HG03378 (cell line): ENCODE results near the gene ZNF638.

ENCODE experiments used
- ATAC-seq: cut with Tn5 transposase; IDR thresholded peaks from one replicate; pipeline ENCODE4 v1.9.1; 2021; ENCODE audit warnings: mild to moderate bottlenecking, moderate library complexity; ENCODE audit not compliant: unreplicated experiment

The ZNF638 gene

DNA sequence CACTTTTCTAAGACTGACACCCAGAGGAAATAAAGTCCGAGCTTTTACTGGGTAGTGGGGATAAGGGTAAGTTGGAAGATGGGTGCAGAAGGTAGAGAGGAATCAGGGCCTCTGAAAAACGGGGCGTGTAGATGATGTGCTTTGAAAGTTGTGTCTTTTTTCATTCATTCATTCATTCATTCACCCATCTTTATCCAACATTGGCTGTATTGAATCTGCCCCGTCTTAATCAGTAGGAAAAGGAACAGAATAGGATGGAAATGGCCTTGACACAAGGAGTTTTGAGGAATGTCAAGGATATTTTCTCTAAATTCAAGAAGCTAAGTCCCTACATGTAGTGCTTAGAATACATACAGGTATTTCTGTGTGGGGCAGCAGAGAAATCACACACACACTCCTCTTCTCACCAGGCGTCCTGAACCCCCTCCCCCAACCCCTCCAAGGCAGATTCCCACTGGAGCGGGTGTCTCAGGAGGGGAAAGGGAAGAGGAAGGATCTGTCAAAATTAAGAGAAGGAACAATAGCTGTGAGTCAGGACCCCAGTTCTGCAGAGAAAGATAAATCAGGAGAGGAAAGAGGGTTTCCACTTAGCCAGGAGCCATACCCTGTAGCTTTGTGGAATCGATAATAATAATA, 135.7 kb downstream of the ZNF638 start:
- no peak for ATAC-seq

DNA sequence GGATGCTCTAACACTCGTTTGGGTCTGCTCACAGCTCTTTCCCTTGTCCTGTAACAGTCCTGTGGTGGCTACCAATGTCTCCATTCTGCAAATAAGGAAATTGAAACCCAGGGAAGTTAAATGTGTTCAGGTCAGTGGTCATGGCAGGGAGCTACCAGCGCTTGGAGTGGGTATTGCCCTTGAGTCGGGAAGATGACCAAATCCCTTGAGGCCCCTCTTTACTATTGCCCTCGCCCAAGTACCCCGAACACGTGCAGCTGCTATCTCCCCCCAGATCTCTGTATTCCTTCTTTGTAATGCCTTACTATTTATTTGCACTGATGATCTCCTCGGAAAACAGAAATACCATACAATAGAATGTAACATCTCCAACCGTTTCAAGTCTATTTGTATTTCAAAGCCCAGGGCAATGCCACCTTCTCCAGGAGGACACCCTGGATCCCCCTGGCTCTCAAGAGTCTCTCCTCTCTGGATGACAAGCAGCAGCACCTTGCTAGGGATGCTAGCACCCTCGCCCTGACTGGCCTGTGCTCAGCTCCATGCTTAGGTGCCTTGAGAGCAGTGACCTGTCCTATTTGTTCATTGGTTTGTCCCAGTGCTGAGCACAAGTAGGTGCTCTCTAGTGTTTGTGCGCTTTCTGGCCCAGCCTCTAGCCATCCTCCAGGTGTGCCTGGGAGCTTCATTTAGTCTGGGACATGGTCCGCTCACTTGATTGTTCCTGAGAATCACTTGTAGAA, 136.9 kb downstream of the ZNF638 start:
- ATAC-seq = no peak

DNA sequence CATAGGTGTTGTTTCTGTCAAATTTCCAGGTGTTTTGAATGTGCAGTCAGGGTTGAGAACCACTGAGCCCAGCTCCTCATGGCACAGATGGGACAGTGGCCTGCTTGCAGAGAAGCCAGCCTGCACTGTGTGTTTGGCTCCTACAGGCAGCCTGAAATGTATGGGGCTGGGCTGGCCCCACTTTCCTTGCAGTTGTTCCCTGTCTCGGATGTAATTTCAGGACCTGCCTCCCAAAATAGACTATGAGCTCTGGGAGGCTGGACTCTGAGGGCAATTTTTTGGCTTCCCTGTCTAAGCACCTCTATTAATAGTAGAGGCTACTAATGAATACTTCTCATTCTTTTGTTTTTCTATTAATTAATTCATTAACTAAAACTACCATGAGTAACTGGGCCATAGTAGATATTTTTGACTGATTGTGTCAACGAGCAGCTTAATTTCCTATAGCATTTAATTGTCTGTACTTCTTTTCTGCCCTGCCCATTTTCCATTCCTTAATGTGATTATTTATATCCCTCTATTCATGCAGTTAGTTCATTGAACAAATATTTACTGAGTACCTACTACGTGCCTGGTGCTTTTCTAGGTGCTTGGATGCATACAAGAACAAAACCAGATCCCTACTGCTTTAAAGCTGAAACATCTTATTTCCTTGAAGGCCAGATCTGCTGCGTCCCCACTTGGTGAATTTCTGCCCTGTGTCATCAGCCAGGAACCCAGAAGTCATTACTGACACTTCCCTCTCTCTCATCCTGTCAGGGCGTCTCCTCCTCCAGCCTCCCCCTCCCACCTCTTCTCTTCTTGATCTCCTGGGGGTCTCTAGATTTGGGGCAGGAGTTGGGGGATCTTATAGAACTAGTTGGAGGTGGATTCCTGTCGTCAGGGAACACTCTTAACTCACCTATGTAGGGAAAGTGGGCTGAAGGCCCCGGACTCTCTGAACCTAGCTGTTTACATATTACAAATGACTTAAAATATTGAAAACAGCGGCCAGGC, 138.1 kb downstream of the ZNF638 start:
- ATAC-seq = no peak

DNA sequence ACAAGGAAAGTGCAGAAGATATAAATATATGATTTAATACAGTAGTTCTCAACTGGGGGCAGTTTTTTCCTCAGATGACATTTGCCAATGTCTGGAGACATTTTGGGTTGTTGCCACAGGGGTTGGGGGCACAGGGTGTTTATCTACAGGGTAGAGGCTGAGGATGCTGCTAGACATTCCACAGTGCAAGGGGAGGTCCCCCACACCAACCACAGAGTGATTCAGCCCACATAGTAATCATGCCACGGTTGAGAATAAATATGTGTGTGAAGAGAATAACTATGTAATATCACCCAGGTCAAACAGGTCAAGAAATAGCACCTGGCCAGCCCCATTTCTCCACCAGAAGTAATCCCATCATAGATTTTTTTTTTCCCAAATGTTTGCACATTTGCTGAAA, 139.7 kb downstream of the ZNF638 start:
- no peak for ATAC-seq

DNA sequence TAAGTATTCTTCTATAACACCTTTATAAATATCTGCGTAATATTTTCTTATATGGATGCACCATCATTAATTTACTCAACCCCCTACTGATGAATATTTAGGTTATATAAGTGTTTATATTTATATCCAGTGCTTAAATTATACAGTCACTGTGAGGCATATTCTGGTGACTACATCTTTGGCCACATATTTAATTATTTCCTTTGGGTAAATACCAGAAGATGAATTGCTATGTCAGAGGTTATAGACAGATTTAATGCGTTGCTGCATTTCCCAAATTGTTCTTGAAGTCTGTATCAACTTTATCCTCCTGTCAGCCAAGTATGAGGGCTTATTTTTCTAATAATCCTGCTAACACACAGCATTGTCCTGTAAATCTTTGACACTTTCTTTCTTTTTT, 140.4 kb downstream of the ZNF638 start:
- no peak for ATAC-seq

DNA sequence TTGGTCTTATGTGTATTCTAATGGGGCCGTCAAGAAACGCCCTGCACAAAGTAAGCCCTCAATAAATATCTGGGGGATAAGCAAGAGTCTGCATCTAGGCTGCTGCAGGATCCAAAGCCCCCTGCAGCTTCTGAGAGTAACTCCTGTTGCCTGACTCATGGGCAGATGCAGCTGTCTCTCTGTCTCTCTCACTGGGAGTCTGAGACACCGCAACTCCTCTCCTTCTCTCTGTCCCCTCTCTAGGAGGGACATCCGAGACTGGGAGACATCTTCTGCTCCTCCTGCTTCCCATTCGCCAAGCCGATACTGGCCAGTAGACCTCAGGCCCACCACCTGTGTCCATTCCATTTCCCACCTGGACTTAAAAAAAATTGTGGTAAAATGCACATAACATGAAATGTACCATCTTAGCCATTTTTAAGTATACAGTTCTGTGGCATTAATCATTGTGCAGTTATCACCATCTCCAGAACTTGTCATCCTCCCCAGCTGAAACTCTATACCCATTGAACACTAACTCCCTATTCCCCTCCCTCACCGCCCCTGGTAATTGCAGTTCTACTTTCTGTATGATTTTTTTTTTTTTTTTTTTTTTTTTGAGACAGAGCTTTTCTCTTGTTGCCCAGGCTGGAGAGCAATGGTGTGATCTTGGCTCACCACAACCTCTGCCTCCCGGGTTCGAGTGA, 141.9 kb downstream of the ZNF638 start:
- no peak for ATAC-seq

DNA sequence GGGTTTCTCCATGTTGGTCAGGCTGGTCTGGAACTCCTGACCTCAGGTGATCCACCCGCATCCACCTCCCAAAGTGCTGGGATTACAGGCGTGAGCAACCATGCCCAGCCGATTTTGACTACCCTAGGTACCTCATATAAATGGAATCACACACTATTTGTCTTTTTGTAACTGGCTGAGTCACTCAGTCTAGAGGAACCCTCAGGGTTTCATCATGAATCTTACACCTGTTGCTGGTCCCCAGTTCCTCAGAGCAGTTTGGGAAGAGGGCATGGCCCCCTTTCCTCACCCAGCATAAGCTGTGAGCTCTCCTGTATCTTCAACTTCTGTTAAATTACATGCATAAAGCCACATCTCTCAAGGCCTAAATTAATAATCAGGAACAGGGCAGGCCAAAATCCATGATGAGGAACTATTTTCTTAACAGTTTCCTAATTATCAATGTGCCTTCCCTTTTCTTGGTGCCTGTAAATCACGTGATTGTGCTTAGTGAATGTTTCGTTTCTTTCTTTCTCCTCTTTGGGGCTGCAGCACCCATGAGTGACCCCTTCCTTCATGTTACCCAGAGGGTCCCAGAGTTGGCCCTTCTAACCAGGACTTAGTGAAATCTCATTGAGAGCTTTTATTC, 142.6 kb downstream of the ZNF638 start:
- ATAC-seq = no peak

DNA sequence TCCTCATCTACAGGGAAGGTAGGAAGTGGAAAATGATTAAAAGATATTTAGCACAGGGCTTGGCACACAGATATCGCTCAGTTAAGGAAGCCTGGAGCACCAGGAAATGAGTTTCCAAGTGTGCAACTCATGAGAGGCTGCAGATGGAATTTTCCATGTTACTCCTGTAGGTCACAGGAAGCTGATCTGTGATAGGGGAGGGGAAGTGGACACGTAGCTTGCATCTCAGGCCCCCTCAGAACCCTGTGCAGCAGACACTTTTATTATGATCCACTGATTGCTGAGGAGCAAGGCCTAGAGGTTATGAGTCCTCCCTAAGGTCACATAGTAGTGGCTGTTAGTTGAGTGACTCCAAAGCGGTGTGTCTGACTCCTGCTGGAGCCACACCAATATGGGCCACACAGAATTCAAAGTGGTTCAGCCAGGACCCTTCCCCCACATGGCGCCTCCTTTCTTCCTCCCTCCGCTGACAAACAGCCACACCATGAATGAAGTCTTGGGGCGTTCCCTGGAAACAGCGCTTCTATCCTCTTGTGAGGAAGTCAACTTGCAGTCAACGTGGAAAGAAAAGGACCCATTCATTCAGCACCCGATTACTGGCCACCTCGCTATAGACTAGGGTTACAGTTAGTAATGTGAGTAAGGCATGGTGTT, 143.3 kb downstream of the ZNF638 start:
- ATAC-seq = no peak

DNA sequence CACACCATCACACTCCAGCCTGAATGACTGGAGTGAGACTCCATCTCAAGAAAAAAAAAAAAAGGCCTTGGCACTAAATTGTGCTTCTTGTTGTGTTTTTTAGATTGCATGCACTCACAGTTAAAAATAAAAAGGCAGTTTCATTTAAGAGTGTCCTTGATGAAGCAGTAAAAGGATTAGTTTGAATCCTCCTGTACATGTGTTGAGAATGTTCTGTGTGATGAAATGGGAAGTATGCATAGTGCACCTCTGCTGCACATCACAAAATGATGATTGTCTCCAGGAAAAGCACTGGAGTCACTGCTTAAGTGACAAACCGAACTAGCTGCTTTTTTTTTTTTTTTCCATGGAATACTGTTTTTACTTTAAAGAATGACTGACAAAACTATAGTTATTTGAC, 144.9 kb downstream of the ZNF638 start:
- no peak for ATAC-seq

DNA sequence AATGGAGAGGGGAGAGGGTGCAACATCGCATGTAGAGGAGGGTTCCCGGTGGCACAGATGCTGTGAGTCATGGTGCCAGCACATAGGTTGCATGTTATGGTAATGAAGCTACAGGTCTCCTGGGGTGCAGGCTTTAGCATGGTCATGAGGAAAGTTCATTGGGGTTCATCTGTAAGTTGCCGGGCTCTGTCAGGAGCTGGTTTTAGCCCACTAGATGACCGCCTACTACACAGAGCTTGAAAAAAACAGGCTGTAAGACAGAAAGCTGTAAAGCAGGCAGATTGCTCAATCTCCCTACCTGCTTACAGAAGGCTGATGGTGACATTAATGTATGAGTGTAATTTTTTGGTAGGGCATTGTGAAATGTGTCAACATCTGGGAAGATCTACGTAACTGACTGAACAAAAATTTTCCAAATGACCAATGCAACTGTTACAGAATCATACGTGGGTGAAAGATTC, 145.7 kb downstream of the ZNF638 start:
- no peak for ATAC-seq

DNA sequence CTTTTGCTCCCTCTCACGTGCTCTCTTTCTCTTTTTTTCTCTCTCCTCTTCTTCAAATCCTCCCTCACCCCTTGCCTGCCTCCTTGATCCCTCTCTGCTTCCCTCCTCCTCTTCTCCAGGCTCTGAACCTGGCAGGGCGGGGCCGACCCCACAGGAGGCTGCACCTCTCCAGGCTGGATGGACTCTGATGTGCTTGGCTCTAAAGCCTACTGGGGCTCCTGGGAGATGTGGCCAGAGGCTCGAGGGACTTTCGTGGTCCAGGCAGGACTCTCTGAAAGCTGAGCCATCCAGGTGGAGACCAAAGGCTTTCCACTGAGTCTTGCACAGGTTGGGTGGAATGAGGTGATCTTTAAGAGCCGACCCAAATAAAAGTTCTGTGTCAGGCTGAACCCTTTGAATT, 147.2 kb downstream of the ZNF638 start:
- no peak for ATAC-seq

DNA sequence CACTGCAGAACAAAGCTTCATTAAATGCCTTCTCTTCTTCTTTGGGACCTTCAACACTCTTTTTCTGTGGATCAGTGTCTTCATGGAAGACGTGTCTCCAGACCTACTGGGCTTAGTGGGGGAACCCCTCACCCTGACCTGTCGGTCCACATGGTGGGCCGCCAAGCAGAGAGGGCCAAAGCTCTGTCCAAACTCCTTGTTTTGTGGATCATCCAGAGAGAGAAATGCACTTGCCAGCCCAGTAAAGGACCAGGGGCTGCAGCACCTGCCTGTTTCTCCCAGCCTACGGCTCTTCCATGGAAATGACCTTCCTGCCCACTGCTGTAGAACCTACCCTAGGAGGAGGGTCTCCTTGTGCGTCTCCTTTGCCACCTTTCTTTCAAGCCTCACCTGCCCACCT, 147.7 kb downstream of the ZNF638 start:
- no peak for ATAC-seq

DNA sequence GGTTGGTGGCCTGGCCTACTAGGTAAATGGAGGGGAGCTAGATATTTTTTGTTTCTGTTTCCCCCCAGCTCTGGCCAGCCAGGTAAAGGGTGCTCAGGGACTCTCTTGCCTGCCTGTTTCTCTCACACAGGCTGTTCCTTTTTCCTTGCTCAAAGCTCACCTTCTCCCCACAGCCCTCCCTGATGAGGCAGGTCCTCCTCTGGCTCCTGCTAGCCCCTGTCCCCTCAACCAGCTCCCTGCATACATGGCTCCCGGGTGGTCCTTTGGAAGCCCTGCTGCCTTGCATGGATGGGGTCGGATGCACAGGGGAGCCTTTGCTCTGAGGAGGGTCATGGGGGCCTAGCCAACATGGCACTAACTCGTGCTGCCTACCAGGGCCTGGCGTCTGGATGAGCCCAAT, 149.5 kb downstream of the ZNF638 start:
- no peak for ATAC-seq

DNA sequence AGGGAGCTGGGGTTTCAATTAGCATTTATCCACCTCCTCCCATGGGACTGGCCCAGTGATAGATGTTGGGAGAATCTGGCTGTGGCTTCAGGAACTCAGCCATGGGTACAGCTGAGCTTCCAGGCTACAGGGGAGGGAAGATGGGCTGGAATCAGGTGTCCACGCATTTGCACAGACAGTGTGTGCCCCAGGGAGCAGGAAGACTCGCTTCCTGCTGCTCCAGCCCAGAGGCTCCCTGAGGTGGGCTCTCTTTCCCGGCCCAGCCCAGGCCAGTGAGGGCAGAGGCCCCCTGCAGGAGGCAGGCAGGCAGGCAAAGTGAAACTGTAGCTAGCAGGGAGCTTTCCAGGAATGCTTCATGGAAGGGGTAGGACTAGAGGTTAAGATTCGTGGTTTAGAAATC, 150.5 kb downstream of the ZNF638 start:
- no peak for ATAC-seq

DNA sequence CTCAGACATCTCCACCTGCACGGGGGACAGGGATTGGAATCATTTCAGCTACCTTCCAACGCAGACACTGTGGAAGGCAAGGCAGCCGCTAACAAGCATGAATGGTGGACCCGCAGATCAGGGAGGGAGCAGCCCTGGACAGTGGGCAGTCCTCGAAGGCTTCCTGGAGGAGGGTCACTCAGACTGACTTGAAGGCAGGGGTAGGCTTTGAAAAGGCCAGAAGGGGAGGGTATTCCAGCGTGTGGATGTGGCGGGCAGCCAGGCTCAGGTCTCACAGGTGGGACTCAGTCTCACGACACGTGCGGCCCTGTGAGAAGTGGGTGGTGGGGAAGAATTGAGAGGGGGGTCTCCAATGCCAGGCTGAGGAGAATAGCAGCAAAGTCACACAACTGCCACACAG, 151.7 kb downstream of the ZNF638 start:
- no peak for ATAC-seq

DNA sequence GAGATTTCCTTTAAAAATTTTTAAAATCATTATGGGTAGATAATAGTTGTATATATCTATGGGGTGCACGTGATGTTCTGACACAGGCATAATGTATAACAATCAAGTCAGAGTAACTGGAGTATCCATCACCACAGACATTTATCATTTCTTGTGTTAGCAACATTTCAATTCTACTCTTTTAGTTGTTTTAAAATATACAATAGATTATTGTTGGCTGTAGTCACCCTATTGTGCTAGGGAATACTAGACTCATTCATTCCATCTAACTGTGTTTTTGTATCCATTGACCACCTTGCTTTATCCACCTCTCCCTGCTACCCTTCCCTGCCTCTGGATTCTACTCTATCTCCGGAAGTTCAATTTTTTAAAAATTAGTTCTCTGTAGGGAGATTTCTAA, 152.8 kb downstream of the ZNF638 start:
- ATAC-seq = no peak
